Measurements from ENCODE around the gene CCNE1.

DNA sequence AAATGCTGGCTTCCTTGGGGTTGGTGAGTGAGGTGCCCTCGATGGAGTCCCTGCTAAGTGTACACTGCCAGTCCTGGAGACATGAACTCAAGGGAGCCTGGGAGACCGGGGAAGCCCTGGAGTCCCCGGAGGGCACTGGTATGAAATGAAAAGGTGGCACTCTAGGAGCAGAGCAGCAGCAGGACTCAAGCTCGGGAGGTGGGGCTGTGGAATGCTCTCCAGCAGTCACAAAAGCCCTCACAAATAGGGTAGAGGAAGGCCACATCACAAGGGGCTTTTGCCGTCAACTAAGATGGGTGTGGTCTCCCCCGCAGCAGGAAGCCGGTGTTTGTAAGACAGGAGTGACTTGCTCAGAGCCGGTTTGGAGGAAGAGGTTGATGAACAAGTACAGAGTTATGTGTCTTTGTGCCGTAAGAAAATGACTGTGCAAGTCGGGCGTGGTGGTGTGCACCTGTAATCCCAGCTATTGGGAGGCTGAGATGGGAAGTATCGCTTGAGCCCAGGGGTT is 19.3 kb downstream of the CCNE1 start:
- TF ChIP-seq EZH2 (IDR thresholded peaks at IDR 0.05; ENCODE audit: low read length) (no peak), CTCF (optimal IDR thresholded peaks at IDR 0.05 in 1 of 3, IDR thresholded peaks at IDR 0.05 in 1 of 3, conservative IDR thresholded peaks at IDR 0.05 in 1 of 3; ENCODE audit: extremely low read depth in 1 of 3, insufficient read depth in 2 of 3, low read length in 3 of 3) (no peak)

Data from keratinocyte (primary cell).